CD4-positive, alpha-beta T cell treated with Interleukin-4 for 1 hour (primary cell): ENCODE data around the gene C8B.

Experiments used
- DNase-seq, 2 donors: peaks; one replicate each; pipeline ENCODE4 v3.0.0-alpha.2; 2020 to 2022

Gene C8B

DNA sequence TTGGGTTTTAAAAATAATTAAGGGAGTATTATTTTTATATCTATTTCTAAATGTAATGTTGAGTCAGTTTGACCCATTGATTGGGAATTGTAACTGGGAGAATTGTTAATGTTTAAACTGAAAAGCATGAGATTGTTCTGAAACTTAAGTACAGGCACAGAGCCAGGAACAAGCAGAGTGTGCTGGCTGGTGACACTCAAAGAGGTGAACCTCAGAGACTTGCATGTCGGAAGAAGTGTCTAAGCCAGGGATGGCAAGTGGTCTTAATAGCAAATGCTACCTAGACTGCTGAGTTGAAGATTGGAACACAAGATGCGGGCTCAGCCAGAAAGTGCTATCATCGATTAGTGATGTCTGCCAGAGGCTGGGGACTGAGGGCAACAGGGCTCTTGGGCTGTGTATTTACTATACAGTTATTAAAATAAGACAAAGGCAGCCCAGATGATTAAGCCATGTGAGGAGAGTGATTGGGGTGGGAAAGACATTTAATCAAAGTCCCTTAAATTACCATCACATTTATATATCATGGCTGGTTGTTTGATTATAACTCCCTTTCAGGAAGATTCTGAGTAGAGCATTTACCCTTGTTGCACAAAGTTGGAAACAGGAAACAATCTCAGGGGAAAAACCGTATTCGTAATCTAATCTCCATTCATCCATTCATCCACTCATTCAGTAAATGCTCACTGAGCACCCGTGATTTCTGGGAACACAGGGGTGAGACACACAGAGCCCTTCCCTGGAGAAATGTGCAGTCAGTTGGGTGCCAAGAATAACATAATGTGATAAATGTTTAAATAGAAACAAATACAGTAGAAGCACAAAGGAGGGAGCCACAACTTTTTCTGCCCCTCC lies 68.4 kb downstream of the C8B start:
- no peak for DNase-seq

DNA sequence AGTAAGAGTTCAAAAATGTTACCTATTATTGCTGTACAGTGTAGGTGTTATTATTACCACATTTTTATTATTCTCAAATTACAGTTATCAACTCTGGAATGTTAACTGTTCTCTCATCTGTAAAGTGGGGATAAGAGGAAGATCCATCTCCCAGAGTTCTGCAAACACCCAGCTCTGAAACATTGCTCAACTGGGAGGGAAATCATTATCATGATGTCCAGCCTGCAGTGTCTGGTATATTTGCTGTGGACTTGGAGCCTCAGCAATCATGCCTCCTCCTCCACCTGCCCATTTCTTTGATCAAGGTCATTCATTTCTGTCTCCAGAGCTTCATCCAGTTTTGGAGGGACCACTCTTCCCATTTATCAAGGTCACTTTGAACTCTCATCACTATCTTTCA lies 71.8 kb downstream of the C8B start:
- no peak for DNase-seq

DNA sequence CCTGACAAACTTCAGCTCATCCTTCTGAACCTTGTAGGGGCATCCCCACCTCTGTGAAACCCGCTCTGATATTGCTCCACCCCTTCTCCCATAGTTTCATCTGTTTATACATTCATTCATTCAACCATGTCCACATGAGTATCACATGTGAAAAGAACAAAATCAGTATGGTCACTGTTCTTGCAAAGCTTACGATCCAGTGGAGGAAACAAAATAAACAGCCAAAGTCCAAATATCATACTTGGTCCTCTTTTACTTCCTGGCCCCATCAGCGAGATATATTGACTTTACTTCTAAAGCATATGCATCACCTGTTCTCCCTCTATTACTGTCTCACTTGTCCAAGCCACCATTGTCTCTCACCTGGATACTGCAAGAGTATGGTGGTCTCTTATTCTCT lies 75.6 kb downstream of the C8B start:
- DNase-seq = no peak

DNA sequence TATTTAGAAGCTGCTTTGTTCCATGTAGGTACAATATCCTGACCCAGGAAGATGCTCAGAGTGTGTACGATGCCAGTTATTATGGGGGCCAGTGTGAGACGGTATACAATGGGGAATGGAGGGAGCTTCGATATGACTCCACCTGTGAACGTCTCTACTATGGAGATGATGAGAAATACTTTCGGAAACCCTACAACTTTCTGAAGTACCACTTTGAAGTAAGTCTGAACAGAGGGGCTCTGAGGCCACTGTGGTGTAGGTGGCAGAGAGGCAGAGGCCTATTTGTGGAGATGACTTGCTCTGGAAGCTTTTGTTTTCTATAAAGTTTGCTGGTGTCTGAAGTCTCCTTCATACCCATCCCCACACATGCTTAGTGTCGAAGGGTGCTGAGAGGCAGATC lies 84.4 kb downstream of the C8B start:
- no peak for DNase-seq

DNA sequence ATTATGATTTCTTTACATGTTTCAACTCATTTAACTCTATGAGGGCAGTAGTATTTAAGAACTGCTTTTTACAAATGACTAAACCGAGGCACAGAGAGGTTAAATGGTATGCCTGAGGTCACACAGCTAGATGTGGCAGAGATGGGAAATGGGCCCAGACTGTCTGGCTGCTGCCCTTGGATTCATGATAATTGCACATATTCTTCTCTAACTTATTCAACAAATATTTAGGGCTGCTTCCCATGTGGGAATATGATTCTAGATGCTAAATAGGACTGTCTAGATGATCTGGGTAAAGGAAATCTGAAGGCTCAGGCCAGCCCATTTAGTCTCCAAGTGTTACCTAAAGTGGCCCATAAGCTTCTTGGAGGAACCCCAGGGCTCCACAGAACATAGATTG lies 85.0 kb downstream of the C8B start:
- DNase-seq = no peak
